Activated naive CD8-positive, alpha-beta T cell treated with anti-CD3 and anti-CD28 coated beads, Interleukin-2, amount 50 U/mL, for 16 hours (primary cell): ENCODE measurements around the gene SLC6A8.

Source experiments
- DNase-seq: peaks from one replicate; pipeline ENCODE4 v3.0.0-alpha.2; 2020; ENCODE audit warnings: low read depth, low spot score

SLC6A8 gene

GRCh38 chrX:153648358-153649177 is 39.2 kb upstream of the SLC6A8 start:
- DNase-seq = no peak

DNA sequence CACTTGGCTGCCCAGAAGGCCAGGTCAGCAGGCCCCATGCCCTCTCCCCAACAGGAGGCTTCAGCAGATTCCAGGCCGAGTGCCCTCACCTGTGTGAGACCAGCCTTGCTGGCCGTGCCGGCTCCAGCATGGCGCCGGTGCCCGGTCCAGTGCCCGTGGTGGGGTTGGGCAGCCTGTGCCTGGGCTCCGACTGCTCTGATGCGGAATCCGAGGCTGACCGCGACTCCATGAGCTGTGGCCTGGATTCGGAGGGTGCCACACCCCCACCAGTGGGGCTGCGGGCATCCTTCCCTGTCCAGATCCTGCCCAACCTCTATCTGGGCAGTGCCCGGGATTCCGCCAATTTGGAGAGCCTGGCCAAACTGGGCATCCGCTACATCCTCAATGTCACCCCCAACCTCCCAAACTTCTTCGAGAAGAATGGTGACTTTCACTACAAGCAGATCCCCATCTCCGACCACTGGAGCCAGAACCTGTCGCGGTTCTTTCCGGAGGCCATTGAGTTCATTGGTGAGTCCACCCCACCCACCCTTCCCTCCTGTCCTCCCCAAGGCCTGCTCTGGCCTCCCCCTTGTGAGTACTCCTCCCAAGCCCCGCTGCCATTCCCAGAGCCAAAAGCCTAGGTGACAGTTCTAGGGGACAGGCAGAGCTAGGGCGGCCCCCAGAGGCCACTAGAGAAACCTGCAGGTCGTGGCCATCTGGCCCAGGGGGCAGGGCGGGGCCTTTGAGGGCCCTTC is 38.4 kb upstream of the SLC6A8 start:
- no peak for DNase-seq

GRCh38 chrX:153649915-153650782 is 37.6 kb upstream of the SLC6A8 start:
- no peak for DNase-seq

DNA sequence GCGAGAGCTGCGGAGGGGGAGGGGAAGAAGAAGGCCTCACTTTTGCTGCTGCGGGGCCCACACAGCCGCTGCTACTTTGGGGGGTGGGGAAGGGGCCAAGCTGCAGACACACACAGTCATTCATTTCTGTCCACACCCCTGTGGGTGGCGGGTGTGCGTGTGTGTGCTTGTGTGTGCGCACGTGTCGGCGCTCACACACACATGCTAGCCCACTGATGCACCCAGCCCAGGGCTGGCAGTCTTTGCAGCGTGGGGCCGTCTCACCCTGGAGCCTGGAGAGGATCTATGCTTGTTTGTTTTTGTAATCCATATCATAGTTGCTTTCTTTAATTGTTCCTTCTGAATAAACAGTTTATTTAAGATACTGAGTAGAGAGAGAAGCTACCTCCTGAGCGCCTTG is 36.8 kb upstream of the SLC6A8 start:
- no peak for DNase-seq

DNA sequence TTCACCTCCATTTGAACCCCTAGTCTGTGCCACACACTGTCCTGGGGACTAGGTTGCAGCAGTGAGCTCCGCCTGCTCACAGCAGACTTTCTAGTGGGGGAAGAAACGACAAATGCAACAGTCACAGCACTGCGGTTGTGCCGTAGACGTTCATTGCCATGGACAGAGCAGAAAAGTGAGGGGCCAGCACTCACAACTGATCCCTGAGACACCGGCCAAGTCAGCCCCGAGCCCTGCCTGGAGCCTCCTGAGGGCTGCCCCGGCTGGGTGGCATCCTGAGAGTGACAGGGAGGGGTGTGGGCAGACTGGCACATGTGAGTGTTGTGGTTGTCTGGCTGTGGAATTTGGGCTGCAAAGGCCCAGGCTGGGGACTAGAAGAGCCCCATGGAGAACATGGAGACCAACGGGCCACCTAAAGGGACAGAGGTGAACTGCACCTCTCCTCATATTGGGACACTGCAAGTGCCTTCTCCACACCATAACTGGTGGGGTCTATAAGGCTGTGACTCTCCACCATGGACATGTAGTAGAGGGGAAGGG is 36.1 kb upstream of the SLC6A8 start:
- no peak for DNase-seq

DNA sequence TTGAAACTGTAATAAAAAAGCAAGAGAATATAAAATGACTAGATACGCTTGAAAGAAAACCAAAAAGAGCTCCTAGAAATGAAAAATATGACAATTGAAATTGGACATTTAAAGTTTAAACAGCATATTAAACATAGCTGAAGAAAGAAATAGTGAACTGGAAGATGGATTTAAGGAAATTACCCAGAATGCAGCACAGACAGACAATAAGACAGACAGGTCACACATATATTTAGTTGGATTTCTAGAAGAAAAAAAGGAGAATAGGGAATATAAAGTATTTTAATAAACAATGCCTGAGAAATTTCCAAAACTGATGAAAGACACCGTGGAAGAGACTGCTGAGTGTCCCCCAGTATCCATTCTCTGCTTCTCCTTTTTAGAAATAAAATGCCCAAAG is 34.2 kb upstream of the SLC6A8 start:
- DNase-seq = no peak

DNA sequence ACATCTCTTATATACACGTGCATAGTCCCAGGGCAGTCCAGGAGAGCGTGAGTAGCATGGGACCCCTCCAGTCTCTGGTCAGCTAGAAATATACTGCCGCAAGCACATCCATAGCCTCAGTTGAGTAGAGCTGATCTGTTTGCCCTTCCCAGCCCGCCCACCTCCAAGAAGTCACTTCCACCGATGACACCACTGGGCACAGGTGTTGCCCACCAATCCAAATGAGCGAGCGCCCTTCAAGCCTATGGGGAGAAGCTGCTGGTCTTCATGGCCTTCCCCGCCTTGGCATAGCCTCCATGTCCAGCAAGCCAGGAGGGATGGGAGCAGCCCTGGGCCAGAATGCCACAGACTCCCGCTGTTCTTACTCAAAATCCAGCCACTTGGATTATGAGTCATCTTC is 30.6 kb upstream of the SLC6A8 start:
- no peak for DNase-seq

GRCh38 chrX:153659268-153659667 is 28.5 kb upstream of the SLC6A8 start:
- DNase-seq = no peak

DNA sequence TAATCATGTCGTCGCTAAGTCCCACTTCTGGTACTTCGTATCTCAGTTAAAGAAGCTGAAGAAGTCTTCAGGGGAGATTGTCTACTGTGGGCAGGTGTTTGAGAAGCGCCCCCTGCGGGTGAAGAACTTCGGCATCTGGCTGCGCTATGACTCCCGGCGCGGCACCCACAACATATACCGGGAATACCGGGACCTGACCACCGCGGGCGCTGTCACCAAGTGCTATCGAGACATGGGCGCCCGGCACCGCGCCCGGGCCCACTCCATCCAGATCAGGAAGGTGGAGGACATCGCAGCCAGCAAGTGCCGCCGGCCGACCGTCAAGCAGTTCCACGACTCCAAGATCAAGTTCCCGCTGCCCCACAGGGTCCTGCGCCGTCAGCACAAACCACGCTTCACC is 25.5 kb upstream of the SLC6A8 start:
- DNase-seq = peak; percentile 11

DNA sequence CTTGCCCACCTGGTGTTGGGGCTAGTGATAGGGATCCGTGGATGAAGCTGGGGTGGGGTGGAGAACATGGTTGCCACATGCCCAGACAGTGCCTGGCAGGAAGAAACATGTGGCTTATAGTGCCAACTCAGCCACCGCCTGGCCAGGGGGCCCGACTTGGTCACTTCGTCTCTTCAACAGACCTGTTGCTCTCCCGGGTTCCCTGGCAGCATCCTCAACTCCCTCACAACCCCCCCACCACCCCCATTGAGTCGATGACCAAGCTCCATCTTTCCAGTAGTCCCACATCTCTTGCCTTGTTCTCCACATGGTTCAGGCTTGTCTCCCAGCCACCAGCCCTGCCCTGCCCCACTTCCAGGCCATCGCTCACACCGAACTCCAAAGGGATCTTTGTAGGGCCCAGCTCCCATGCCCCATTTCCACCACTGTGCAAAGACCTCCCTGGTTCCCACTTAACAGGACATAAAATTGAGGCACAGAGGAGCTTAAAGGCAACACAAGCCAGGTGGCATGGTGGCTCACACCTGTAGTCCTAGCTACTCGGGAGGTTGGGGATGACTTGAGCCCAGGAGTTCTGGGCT is 21.9 kb upstream of the SLC6A8 start:
- DNase-seq = no peak

- no peak for DNase-seq
These were observed 20.3 kb upstream of the SLC6A8 start for GRCh38 chrX:153667281-153667955.

GRCh38 chrX:153667956-153668396 is 19.8 kb upstream of the SLC6A8 start:
- peak; percentile 46 for DNase-seq

- no peak for DNase-seq
These were observed 19.1 kb upstream of the SLC6A8 start for GRCh38 chrX:153668423-153669173.

DNA sequence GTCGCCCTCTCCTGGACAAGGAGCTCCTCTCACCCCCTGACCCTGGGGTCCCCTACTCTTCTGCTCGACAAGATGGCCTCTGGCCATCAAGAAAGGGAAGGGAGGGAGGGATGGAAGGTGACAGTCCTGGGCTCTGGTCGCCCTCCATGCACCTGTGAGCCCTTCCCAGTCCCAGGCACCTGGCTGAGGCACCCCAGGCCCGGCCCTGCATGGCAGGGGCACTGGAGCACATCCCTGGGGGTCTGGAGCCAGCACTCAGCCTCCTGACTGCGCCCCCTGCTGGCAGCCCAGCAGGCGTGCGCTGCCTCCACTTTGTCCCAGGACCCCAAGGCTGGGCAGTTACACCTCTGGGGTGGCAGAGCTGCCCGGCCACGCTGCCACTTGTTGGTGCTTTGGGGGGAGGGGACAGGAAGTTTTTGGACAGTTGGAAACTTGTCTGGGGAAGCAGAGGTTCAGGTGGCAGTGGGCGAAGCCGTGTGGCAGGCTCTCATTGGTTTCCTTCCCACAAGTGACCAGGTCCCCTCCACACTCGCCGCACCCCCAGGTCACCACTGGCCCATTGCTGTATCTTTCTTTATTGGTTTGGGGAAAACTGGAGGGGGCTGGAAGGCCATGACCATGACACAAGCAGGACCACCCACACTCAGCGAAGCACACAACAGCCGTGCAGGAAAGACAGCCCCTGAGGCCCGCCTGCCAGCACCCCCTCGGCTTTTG is 18.4 kb upstream of the SLC6A8 start:
- no peak for DNase-seq

GRCh38 chrX:153669901-153670731 is 17.6 kb upstream of the SLC6A8 start:
- no peak for DNase-seq

GRCh38 chrX:153670748-153671588 is 16.8 kb upstream of the SLC6A8 start:
- DNase-seq = no peak
